HG02571 (cell line): ENCODE measurements around the gene C1QTNF9.
"Not testable (repeated sequence)": the region's sequence is repeated elsewhere in the genome, so short reads cannot be mapped to it uniquely, and the experiment has no call there.

Experiments
- ATAC-seq: cut with Tn5 transposase; IDR thresholded peaks from one replicate; pipeline ENCODE4 v1.9.1; 2021; ENCODE audit warnings: mild to moderate bottlenecking, moderate library complexity; ENCODE audit not compliant: unreplicated experiment

Gene C1QTNF9

GRCh38 chr13:24309300-24309699, at the start of gene C1QTNF9:
Gene C1QTNF9 (plus strand): TSS chr13:24309580. CDS start chr13:24316004, 6,424 bp downstream.
- ATAC-seq, result not testable (repeated sequence)

GRCh38 chr13:24261566-24261965, 47.8 kb upstream of the C1QTNF9 start:
- no peak for ATAC-seq

GRCh38 chr13:24263632-24264031, 45.7 kb upstream of the C1QTNF9 start:
- ATAC-seq, result no peak

- ATAC-seq, result no peak
These were observed 44.4 kb upstream of the C1QTNF9 start for GRCh38 chr13:24264976-24265375.

- ATAC-seq, result no peak
These were observed 43.9 kb upstream of the C1QTNF9 start for GRCh38 chr13:24265453-24265852.

GRCh38 chr13:24267274-24267673, 42.1 kb upstream of the C1QTNF9 start:
- no peak for ATAC-seq

GRCh38 chr13:24267801-24268200, 41.6 kb upstream of the C1QTNF9 start:
- ATAC-seq, result no peak

- ATAC-seq, result no peak
These were observed 39.6 kb upstream of the C1QTNF9 start for GRCh38 chr13:24269821-24270220.

GRCh38 chr13:24270639-24271141, 38.7 kb upstream of the C1QTNF9 start:
- peak; percentile 42 for ATAC-seq

- ATAC-seq, result no peak
These were observed 38.2 kb upstream of the C1QTNF9 start for GRCh38 chr13:24271231-24271600.

- peak; percentile 47 for ATAC-seq
These were observed 37.6 kb upstream of the C1QTNF9 start for GRCh38 chr13:24271601-24272451.

GRCh38 chr13:24272452-24273161, 36.8 kb upstream of the C1QTNF9 start:
- no peak for ATAC-seq

GRCh38 chr13:24273926-24274325, 35.5 kb upstream of the C1QTNF9 start:
- no peak for ATAC-seq

GRCh38 chr13:24274452-24275021, 34.8 kb upstream of the C1QTNF9 start:
- peak; percentile 56 for ATAC-seq

GRCh38 chr13:24275041-24275440, 34.3 kb upstream of the C1QTNF9 start:
- ATAC-seq, result no peak

- ATAC-seq, result no peak
These were observed 33.1 kb upstream of the C1QTNF9 start for GRCh38 chr13:24276306-24276705.

GRCh38 chr13:24276861-24277260, 32.5 kb upstream of the C1QTNF9 start:
- no peak for ATAC-seq

- no peak for ATAC-seq
These were observed 31.6 kb upstream of the C1QTNF9 start for GRCh38 chr13:24277761-24278160.

- ATAC-seq, result no peak
These were observed 29.9 kb upstream of the C1QTNF9 start for GRCh38 chr13:24279327-24280110.

GRCh38 chr13:24280720-24281119, 28.7 kb upstream of the C1QTNF9 start:
- ATAC-seq, result peak; percentile 66
